Putamen (tissue), 1 donor: ENCODE data around the gene FRMD8.

ENCODE experiments used
- DNase-seq: peaks from one replicate; pipeline ENCODE4 v3.0.0-alpha.2; 2016; ENCODE audit warnings: low spot score

Gene FRMD8

DNA sequence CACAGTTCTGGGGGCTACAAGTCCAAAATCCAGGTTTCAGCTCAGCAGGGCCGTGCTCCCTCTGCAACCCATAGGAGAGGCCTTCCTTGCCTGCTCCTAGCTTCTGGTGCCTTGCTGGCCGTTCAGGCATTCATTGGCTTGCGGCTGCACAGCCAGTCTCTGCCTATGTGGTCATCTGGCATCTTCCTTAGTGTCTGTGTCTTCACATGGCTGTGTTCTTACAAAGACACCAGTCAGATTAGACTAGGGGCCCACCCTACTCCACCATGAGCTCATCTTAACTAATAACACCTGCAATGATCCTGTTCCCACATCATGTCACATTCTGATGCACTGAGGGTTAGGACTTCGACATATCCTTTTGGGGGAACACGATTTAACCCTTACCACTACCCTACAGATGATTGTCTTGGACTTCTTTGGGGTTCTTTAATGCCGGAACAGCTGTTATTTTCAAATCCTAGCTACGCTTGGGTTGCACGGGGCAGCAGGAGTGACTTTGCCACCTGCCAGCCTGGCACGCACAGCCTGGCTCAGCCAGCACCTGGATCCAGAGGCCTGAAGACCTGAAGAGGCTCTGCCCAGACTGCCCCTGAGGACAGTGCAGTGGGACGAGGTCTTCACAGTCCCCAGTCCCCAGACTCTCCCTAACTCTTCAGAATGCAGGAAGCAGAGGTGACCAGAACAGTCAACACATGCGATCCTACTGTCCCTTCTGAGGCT is 28.5 kb downstream of the FRMD8 start:
- peak; percentile 44 for DNase-seq

DNA sequence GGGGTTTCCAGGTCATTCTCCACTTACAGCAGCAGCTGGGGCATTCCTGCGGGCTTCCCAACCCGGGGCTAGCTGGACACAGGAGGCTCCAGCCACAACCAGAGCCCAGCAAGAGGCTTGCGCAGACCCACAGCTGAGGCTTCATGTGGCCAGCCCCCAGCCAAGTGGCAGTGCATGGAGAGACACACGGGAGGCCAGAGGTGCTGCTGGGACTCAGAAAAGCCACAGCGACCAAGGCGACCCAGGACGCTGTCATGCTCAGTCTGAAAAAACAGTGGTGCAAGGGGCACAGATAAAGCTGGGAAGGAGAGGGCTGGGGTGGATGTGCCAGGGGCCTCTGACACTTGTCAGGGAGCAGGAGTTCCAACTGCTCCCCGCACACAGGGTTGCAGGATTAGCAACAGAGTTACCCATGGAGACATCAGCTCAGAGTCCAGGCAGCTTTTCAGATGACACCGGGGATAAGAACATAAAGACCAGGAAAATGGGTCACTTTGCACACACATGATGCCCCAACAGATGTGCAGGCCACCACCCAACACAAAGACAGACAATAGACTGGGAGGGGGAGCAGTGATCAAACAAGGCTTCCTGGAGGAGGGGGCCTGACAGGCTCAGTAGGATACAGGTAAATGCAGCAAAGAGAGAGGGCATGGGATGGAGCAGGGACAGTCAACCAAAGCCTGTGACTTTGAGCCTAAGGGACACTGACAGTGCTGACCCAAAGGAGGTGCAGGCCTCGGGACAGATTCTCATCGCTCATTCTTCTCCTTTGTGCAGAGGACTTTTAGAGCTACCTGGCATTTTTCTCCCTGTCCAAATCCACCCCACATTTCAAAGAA is 29.3 kb downstream of the FRMD8 start:
- DNase-seq, result no peak

DNA sequence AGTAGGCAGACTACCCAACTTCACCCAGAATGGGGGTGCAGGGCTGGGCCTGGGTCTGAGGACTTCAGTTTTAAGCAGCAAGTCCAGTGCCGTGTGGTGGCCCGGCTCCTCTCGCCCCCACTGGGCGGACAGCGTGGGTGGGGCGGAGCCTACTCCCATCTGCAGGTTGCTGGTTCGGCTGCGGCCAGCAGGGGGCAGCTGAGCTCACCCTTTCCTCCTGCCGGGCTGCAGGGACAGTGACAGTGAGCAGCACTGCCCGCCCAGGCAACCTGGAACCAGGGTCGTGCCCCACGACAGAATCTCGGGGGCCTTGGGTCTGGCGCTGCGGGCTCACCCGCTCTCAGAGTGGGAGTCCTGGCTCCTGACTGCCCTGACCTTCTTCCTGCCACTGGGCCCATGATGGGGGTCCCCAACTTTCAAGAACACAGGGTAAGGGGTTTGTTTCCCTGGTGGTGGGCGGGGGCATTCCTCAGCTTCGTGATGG is 29.9 kb downstream of the FRMD8 start:
- peak; percentile 88 for DNase-seq

DNA sequence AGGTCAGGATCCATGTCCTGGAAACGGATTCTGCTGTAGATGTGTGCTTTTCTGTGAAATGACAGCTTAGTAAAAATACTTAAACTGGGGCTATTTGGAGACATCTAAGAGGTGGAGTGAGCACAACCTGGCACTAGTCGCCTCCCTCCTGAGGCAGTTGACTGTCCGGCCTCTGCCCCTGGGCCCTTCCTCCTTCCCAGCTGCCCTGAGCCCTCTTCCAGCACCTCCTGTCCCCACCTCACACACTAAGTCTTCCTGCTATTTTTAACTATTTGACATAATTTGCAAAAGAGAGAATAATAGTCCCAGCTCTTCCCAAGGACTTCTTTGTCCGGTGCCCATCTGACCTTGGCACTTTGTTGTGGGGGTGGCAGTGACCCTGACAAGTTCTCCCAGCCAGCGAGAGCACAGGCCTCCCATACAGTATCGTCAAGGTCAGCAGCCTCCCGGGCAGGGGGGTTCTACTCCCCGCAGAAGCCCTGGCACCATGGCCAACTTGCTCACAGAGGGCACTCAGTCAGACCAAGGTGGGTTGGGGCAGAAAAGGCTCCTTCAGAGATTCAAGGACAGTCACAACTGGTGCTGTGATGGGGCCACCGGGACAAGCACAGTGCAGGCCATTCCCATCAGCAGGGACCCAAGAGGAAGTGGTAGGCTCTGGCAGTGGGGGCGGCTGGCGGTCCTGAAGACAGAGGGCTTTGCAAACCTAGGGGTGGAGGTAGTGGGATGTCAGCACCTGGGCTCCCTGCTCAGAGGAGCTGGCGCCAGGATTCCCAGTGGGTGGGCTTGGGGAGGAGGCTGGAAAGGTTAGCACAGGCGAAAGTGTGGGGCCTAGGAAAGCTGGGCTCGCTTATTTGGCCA is 30.6 kb downstream of the FRMD8 start:
- DNase-seq, result no peak

DNA sequence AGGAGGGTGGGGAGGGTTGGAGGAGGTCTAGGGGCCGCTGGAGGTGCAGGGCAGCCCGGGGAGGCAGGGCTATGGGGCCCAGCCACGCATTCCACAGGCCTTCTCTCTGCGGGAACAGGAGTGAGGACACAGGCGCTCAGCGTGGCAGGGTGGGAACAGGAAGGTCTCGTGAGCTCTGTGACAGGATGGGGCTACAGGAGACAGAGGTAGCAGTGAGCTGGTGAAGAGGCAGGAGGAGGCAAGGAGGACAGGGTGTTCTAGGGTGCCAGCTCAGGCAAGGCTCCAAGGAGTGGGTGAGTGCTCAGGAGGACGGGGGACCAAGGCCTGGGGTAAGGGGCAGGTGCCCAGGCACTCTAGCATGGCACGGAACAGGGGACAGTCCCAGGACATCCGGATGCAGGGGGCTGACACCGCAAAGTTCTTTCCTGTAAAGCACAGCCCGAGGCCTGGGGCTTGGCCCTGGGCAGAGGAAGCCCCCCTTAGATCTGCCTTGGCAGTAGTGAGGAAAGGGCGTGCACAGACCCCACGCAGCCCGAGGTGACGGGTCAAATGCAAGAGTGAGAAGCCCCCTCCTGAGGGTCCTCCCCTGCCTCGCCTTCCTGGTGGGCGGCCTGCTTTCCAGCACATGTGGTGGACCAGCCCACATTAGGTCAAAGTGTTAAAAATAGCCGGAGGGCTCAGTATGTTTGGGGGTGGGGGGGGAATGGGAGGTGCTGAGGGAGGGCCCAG is 31.4 kb downstream of the FRMD8 start:
- DNase-seq, result no peak

DNA sequence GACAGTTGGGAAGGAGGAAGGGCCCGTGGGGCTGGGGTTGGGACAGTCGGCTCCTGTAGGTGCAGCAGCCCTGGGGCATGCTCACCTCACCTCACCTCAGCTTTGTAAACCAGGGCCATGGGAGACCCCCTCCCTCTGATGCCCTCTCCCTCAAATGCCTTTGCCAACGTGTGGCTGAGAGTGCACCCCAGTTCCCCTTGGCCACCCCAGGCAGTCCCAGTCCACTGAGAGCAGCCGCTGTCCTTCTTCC is 31.9 kb downstream of the FRMD8 start:
- no peak for DNase-seq

DNA sequence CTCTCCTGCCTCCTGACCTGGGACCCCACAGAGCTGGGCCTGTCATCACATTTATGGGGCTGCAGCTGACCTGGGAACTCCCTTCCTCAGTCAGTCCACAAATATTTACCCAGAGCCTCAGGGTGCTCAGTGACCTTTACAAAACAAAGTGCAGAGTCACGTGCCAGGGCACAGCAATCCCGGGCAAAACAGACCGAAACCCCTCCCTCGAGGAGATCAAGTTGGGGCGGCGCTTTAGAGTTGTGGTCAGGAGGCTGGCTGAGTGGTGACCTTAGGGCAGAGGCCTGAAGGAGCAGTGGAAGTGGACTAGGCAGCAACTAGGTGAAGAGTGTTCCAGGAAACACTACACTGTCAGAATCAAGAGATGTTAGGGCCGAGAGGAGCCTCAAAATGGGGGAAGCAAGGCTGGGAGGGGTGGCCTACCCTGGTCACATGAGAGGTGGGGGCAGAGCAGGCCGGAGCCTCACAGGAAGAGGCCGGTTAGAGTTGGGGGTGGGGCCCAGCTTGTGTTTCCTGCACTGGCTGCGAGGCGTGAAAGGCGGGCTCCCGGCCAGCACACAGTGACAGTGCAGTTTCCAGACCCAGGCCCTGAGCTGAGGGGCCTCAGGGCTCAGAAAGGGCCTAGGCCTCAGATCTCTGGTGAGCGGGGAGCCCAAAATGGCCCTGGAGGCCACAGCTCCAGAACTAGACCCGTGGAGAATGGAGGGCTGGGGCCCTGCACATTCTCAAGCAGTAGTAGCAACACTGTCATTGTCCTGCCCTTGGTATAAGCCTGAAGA is 32.4 kb downstream of the FRMD8 start:
- peak; percentile 92 for DNase-seq

DNA sequence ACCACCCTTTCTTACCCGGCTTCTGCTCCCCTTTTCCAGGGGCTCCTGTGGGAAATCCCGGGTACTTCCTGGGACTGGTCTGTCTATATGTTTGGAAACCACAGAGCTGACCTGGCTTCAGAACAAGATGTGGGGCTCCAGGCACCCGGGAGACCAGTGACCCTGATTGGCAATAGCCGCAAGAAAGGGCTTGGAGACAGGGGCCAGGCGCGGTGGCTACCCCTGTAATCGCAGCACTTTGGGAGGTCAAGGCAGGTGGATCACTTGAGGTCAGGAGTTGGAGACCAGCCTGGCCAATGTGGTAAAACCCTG is 33.0 kb downstream of the FRMD8 start:
- no peak for DNase-seq

DNA sequence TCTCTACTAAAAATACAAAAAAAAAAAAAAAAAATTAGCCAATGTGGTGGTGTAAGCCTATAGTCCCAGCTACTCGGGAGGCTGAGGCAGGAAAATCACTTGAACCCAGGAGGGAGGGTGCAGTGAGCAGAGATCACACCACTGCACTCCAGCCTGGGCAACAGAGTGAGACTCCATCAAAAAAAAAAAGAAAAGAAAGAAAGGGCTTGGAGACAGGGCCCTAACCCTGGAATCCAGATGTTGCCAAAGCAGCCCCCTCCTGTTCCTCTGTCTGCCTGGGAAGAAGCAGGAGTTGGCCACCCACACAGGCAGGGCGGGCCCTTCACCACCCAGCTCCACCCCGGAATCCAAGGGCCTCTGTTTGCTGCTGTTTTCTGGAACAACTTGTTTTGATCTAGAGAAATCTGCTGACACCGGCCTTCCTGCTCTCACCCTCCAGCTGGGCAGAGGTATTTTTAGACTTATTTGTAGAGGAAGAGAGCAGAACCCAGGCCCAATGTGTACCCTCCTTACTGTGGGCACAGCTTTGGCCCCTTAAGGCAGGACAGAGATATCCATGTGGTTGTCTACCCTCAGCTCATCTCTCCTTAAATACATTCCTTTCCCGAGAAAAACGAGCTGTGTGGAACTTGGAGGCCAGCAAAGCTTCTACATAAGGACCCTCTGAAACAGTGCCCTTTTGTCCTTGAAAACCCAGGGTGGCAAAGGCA is 33.5 kb downstream of the FRMD8 start:
- peak; percentile 92 for DNase-seq

DNA sequence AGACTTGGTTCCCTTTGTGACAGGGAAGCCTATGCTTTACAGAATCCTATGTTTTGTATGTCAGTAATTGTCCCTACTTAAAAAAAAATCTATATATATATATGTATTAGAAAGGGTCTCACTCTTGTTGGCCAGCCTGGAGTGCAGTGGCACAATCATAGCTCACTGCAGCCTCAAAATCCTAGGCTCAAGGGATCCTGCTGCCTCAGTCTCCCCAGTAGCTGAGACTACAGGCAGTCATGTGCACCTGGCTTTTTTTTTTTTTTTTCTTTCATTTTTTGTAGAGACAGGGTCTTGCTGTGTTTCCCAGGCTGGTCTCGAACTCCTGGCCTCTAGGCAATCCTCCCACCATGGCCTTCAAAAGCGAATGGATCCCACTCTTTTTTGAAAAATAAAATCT is 34.1 kb downstream of the FRMD8 start:
- DNase-seq, result no peak

DNA sequence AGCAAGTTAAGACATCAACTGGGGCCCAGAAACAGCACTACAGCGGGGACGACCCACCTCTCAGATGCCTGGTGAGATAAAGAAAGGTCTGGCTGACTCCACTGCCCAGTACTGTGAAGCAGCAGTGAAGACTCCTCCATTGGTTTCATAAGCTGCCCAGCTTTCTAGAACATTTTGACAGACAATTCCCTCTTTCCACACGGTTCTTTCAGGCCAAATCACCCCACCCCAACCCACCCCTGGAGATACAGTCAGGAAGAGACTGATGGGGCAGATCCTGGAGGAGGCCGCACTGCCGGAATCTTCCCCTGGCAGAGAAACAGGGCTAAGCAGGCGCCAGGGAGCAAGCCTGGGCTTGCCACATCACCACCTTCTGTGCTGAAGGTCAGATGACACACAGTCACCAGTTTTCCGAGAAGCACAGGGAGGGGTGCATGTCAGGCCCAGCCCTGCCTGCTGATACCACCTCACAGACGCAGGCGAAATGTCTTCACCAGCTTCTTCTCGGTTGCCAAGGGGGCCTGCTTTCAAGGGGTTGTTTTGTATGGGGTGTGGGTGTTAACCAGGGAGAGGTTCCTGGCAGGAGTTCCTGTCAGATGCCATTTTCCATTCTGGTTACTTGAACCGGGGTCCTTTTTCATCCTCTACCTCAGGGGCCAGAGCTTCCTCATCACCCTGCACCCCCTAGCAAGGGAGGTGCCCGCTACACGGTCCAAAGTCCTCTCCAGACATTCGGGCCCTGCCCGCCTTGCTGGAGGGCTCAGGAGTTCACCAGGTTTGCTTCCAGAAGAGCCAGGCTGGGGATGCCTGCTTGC is 34.7 kb downstream of the FRMD8 start:
- DNase-seq, result peak; percentile 90

DNA sequence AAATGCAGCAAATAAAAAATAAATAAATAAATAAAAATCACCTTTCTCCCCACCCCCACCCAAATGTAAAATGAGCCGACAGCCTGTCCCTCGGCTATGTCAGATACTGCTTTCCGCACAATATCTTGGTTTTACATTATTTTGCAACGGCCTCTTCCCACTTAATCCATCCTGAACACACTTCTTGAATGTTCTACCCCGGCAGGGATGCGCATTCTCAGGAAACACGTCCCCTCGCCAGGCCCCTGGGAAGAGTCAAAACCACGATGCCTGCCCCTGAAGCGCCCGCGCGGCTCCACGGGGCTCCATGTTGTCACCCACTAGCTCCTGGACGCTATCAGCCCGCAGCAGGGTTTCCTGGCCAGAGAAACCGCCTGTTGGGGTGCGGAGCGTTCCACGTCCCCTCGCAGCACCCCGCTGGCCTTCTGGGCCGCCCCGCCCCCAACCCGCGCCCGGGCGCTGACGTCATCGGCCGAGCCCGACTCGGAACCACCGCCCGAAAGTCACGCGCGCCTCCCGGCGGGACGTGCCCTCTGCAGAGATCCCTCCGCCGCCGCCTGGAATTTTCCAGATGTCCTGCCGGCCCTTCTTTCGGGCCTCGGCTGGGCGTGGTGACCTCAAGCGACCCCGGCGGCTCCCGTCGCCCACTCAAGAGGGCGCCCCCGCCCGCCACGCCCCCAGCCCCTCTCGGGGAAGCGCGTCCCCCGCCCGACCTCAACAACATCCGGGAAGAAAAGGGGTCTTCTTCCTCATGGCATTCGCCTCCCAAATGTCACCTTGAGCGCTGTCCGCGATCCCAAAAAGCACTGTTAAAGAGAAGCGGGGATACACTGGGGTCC is 35.6 kb downstream of the FRMD8 start:
- DNase-seq, result peak; percentile 95

DNA sequence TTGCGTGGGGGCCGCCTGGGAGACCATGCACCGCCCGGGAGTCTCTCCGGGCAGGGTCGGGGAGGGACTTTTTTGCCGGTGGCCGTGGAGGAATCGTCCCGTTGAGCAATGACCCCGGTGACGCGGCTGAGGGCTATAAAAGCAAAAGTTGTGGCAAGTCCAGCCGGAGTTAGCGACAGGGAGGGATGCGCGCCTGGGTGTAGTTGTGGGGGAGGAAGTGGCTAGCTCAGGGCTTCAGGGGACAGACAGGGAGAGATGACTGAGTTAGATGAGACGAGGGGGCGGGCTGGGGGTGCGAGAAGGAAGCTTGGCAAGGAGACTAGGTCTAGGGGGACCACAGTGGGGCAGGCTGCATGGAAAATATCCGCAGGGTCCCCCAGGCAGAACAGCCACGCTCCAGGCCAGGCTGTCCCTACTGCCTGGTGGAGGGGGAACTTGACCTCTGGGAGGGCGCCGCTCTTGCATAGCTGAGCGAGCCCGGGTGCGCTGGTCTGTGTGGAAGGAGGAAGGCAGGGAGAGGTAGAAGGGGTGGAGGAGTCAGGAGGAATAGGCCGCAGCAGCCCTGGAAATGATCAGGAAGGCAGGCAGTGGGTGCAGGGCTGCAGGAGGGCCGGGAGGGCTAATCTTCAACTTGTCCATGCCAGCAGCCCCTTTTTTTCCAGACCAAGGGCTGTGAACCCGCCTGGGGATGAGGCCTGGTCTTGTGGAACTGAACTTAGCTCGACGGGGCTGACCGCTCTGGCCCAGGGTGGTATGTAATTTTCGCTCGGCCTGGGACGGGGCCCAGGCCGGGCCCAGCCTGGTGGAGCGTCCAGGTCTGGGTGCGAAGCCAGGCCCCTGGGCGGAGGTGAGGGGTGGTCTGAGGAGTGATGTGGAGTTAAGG is 36.4 kb downstream of the FRMD8 start, which contains the start of gene NEAT1:
NEAT1 (plus strand) TSS at position 166 of the 883 bp plus-strand sequence.
- DNase-seq, result peak; percentile 93

DNA sequence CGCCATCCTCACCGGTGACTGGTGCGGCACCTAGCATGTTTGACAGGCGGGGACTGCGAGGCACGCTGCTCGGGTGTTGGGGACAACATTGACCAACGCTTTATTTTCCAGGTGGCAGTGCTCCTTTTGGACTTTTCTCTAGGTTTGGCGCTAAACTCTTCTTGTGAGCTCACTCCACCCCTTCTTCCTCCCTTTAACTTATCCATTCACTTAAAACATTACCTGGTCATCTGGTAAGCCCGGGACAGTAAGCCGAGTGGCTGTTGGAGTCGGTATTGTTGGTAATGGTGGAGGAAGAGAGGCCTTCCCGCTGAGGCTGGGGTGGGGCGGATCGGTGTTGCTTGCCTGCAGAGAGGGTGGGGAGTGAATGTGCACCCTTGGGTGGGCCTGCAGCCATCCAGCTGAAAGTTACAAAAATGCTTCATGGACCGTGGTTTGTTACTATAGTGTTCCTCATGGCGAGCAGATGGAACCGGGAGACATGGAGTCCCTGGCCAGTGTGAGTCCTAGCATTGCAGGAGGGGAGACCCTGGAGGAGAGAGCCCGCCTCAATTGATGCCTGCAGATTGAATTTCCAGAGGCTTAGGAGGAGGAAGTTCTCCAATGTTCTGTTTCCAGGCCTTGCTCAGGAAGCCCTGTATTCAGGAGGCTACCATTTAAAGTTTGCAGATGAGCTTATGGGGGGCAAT is 37.2 kb downstream of the FRMD8 start:
- no peak for DNase-seq

DNA sequence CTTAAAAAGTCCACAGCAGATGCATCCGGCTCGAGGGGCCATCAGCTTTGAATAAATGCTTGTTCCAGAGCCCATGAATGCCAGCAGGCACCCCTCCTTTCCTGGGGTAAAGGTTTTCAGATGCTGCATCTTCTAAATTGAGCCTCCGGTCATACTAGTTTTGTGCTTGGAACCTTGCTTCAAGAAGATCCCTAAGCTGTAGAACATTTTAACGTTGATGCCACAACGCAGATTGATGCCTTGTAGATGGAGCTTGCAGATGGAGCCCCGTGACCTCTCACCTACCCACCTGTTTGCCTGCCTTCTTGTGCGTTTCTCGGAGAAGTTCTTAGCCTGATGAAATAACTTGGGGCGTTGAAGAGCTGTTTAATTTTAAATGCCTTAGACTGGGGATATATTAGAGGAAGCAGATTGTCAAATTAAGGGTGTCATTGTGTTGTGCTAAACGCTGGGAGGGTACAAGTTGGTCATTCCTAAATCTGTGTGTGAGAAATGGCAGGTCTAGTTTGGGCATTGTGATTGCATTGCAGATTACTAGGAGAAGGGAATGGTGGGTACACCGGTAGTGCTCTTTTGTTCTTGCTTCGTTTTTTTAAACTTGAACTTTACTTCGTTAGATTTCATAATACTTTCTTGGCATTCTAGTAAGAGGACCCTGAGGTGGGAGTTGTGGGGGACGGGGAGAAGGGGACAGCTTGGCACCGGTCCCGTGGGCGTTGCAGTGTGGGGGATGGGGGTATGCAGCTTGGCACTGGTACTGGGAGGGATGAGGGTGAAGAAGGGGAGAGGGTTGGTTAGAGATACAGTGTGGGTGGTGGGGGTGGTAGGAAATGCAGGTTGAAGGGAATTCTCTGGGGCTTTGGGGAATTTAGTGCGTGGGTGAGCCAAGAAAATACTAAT is 38.0 kb downstream of the FRMD8 start:
- DNase-seq, result no peak
